Liver (tissue), 9 donors: ENCODE measurements around the gene KMT2E. TPM values are rescaled to one million over a fixed set of nuclear protein-coding genes. Genes with fewer than 3 reads are reported as not detected.

Experiments used
- DNase-seq: peaks from one replicate; pipeline ENCODE4 v3.0.0-alpha.2; 2017; ENCODE audit warnings: low spot score
- H3K27ac ChIP-seq, 2 donors: one replicate each; pipeline ENCODE4 v1.7.0; 2013; ENCODE audit warnings: inconsistent platforms in 2 of 2, low read length in 2 of 2, control low read depth in 1 of 2, low read depth in 1 of 2, mild to moderate bottlenecking in 1 of 2
- H3K27me3 ChIP-seq, 4 donors: one replicate each; pipeline versions ENCODE4 v1.6.1 to v1.7.0; 2013; ENCODE audit warnings: low read length in 3 of 4, inconsistent platforms in 1 of 4, mild to moderate bottlenecking in 1 of 4, moderate library complexity in 1 of 4; ENCODE audit not compliant: control insufficient read depth in 4 of 4, insufficient read depth in 4 of 4
- H3K36me3 ChIP-seq, 4 donors: one replicate each; pipeline versions ENCODE4 v1.6.1 to v1.7.0; 2013; ENCODE audit warnings: low read length in 3 of 4, mild to moderate bottlenecking in 3 of 4, low read depth in 1 of 4, moderate library complexity in 1 of 4; ENCODE audit not compliant: control insufficient read depth in 4 of 4, insufficient read depth in 3 of 4
- H3K4me1 ChIP-seq, 4 donors: one replicate each; pipeline versions ENCODE4 v1.6.1 to v1.7.0; 2013; ENCODE audit warnings: low read length in 3 of 4, mild to moderate bottlenecking in 3 of 4, moderate library complexity in 1 of 4; ENCODE audit not compliant: control insufficient read depth in 4 of 4, insufficient read depth in 4 of 4
- H3K4me3 ChIP-seq, 3 donors: one replicate each; pipeline versions ENCODE4 v1.6.1 to v1.7.0; 2013; ENCODE audit warnings: low read length in 3 of 3, control low read depth in 1 of 3, low read depth in 1 of 3, mild to moderate bottlenecking in 1 of 3
- H3K9ac ChIP-seq, 2 donors: one replicate each; pipeline ENCODE4 v1.7.0; 2013; ENCODE audit warnings: low read length in 2 of 2, mild to moderate bottlenecking in 2 of 2, moderate library complexity in 2 of 2, control low read depth in 1 of 2, low read depth in 1 of 2
- H3K9me3 ChIP-seq, 4 donors: one replicate each; pipeline versions ENCODE4 v1.6.1 to v1.7.0; 2013; ENCODE audit warnings: low read length in 3 of 4; ENCODE audit not compliant: control insufficient read depth in 4 of 4
- FOXA2 ChIP-seq: IDR thresholded peaks from 2 replicates; pipeline ENCODE4 v1.6.1; 2016; ENCODE audit warnings: antibody characterized with exemption
- GABPA ChIP-seq, 2 donors: IDR thresholded peaks in 1 of 2; conservative IDR thresholded peaks in 1 of 2; 2 replicates each; pipeline ENCODE4 v1.6.1; 2016; ENCODE audit warnings: antibody characterized with exemption in 2 of 2, mild to moderate bottlenecking in 1 of 2, moderate library complexity in 1 of 2
- HNF4A ChIP-seq, 2 donors: conservative IDR thresholded peaks; 2 replicates each; pipeline ENCODE4 v1.6.1; 2016; ENCODE audit warnings: antibody characterized with exemption in 2 of 2, mild to moderate bottlenecking in 2 of 2
- HNF4G ChIP-seq: IDR thresholded peaks from 2 replicates; pipeline ENCODE4 v1.6.1; 2016; ENCODE audit warnings: antibody characterized with exemption
- JUND ChIP-seq, 2 donors: IDR thresholded peaks; 2 replicates each; pipeline ENCODE4 v1.6.1; 2016; ENCODE audit warnings: antibody characterized with exemption in 2 of 2
- RAD21 ChIP-seq, 2 donors: IDR thresholded peaks; 2 replicates each; pipeline ENCODE4 v1.6.1; 2016; ENCODE audit warnings: antibody characterized with exemption in 2 of 2, mild to moderate bottlenecking in 2 of 2
- RXRA ChIP-seq, 2 donors: IDR thresholded peaks; 2 replicates each; pipeline ENCODE4 v1.6.1; 2017 to 2018; ENCODE audit warnings: antibody characterized with exemption in 2 of 2, mild to moderate bottlenecking in 1 of 2
- SP1 ChIP-seq: IDR thresholded peaks from 2 replicates; pipeline ENCODE4 v1.6.1; 2018; ENCODE audit warnings: antibody characterized with exemption, mild to moderate bottlenecking
- TAF1 ChIP-seq: conservative IDR thresholded peaks from 2 replicates; pipeline ENCODE4 v1.6.1; 2016; ENCODE audit warnings: antibody characterized with exemption, mild to moderate bottlenecking
- YY1 ChIP-seq: IDR thresholded peaks from 2 replicates; pipeline ENCODE4 v1.6.1; 2016; ENCODE audit warnings: antibody characterized with exemption, mild to moderate bottlenecking
- WGBS: extraction: QIAGEN DNeasy Blood & Tissue Kit; methylation state at CpG from one replicate; pipeline ENCODE4 v1.1.7; 2013; 5-methylcytosine and 5-hydroxymethylcytosine counted together
- polyA plus RNA-seq, 2 donors: library from polyadenylated mRNA; stranded (reverse) in 1 of 2; unstranded in 1 of 2; fragments of 200-250 nt in 1 of 2; fragments of >200 nt in 1 of 2; fragmentation: Nextera tagmentation in 1 of 2; extraction: Ambion mirVana in 1 of 2; gene quantifications; one replicate each; pipeline versions ENCODE4 v1.2.1 to v1.2.3, GENCODE V29; 2013 to 2015
- total RNA-seq, 2 donors: library from RNA; depleted of rRNA; stranded (reverse); fragments of >200 nt; gene quantifications; one replicate each; pipeline ENCODE4 v1.2.3, GENCODE V29; 2014
- TF ChIP-seq, protein P1 (sequence below): fragments of 150-350 bp; IDR thresholded peaks from 2 replicates; pipeline ENCODE4 v1.5.1; 2017; ENCODE audit warnings: improper control_type of control experiment, low read depth, low read length; ENCODE audit not compliant: missing input control
- TF ChIP-seq, protein P2 (sequence below): IDR thresholded peaks from 2 replicates; pipeline ENCODE4 v1.6.1; 2016; ENCODE audit warnings: antibody characterized with exemption, mild to moderate bottlenecking
- TF ChIP-seq, protein P3 (sequence below): IDR thresholded peaks from 2 replicates; pipeline ENCODE4 v1.6.1; 2016; ENCODE audit warnings: antibody characterized with exemption
- TF ChIP-seq, protein P4 (sequence below): IDR thresholded peaks from 2 replicates; pipeline ENCODE4 v1.6.1; 2016; ENCODE audit warnings: antibody characterized with exemption
- donor health status: healthy.
- donor health status: healthy.
- donor health status: healthy.
- donor health status: healthy.
- donor health status: healthy.

KMT2E gene
- total and polyA plus RNA-seq, 4 donors: 7.1 to 55.6 (median 42.4) TPM

DNA sequence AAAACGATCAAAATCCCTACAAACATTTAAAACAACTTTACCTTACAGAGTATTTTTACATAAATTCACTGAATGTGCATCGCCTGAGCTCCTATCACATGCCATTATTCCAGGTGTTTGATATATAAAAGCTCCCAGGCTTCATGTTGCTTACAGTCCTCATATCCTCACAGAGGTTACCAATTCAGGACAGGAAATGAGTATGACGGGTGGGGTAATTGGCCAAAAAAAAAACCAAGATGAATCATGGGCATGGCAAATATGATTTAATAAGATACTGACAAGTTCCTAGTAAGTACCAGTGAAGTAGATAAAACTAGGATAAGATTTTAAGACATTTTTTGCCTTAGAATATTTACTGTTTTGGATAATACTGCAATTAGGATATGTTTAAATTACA is 135.8 kb downstream of the KMT2E start (continued):
- TF ChIP-seq, protein P1, sequence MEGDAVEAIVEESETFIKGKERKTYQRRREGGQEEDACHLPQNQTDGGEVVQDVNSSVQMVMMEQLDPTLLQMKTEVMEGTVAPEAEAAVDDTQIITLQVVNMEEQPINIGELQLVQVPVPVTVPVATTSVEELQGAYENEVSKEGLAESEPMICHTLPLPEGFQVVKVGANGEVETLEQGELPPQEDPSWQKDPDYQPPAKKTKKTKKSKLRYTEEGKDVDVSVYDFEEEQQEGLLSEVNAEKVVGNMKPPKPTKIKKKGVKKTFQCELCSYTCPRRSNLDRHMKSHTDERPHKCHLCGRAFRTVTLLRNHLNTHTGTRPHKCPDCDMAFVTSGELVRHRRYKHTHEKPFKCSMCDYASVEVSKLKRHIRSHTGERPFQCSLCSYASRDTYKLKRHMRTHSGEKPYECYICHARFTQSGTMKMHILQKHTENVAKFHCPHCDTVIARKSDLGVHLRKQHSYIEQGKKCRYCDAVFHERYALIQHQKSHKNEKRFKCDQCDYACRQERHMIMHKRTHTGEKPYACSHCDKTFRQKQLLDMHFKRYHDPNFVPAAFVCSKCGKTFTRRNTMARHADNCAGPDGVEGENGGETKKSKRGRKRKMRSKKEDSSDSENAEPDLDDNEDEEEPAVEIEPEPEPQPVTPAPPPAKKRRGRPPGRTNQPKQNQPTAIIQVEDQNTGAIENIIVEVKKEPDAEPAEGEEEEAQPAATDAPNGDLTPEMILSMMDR: no peak

DNA sequence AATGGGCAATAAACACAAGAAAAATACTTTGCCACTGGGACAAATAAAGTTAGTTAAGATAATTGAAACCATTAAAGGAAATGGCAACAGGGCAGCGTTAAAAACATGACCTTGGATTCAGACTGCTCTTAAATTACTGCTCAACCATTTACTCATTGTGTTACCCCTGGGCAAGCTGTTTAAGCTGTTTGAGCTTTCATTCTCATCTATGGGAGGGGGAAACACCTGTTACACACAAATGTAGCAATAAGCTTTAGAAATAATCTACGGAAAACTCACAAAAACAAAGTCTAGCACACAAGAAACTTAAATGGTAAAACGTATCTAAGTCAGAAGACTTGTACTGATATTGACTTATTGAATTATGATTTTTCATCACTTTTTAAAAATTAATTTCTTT is 137.1 kb downstream of the KMT2E start:
- no peak overlapping the region for H3K9ac ChIP-seq
- TF ChIP-seq RXRA (IDR thresholded peaks at IDR 0.05): no peak
- TF ChIP-seq, protein P2, sequence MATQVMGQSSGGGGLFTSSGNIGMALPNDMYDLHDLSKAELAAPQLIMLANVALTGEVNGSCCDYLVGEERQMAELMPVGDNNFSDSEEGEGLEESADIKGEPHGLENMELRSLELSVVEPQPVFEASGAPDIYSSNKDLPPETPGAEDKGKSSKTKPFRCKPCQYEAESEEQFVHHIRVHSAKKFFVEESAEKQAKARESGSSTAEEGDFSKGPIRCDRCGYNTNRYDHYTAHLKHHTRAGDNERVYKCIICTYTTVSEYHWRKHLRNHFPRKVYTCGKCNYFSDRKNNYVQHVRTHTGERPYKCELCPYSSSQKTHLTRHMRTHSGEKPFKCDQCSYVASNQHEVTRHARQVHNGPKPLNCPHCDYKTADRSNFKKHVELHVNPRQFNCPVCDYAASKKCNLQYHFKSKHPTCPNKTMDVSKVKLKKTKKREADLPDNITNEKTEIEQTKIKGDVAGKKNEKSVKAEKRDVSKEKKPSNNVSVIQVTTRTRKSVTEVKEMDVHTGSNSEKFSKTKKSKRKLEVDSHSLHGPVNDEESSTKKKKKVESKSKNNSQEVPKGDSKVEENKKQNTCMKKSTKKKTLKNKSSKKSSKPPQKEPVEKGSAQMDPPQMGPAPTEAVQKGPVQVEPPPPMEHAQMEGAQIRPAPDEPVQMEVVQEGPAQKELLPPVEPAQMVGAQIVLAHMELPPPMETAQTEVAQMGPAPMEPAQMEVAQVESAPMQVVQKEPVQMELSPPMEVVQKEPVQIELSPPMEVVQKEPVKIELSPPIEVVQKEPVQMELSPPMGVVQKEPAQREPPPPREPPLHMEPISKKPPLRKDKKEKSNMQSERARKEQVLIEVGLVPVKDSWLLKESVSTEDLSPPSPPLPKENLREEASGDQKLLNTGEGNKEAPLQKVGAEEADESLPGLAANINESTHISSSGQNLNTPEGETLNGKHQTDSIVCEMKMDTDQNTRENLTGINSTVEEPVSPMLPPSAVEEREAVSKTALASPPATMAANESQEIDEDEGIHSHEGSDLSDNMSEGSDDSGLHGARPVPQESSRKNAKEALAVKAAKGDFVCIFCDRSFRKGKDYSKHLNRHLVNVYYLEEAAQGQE: no peak
- TF ChIP-seq TAF1: no peak
- no peak for TF ChIP-seq HNF4A (conservative IDR thresholded peaks at IDR 0.05)
- TF ChIP-seq, protein P3, sequence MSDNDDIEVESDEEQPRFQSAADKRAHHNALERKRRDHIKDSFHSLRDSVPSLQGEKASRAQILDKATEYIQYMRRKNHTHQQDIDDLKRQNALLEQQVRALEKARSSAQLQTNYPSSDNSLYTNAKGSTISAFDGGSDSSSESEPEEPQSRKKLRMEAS: no peak
- TF ChIP-seq JUND (IDR thresholded peaks at IDR 0.05): no peak
- TF ChIP-seq SP1: no peak
- no peak for TF ChIP-seq GABPA (IDR thresholded peaks at IDR 0.05 in 1 of 2, conservative IDR thresholded peaks at IDR 0.05 in 1 of 2)
- TF ChIP-seq HNF4G: no peak
- no peak for TF ChIP-seq FOXA2
- TF ChIP-seq, protein P1: no peak
- TF ChIP-seq, protein P4, sequence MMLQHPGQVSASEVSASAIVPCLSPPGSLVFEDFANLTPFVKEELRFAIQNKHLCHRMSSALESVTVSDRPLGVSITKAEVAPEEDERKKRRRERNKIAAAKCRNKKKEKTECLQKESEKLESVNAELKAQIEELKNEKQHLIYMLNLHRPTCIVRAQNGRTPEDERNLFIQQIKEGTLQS: no peak
- no peak for TF ChIP-seq RAD21 (IDR thresholded peaks at IDR 0.05)
- no peaks in the 10 kb centered on the region for H3K36me3 ChIP-seq
- WGBS: 96% methylated on average over 3 of the region's 3 CpGs
- no peaks in the 10 kb centered on the region for H3K27me3 ChIP-seq
- H3K9me3 ChIP-seq: no peaks in the 10 kb centered on the region
- no peak for DNase-seq
- peaks cover 0 to 11% (median 5%) of the 10 kb centered on the region in 4 donors for H3K4me1 ChIP-seq
- no peak overlapping the region for H3K4me3 ChIP-seq
- no peak overlapping the region for H3K27ac ChIP-seq

DNA sequence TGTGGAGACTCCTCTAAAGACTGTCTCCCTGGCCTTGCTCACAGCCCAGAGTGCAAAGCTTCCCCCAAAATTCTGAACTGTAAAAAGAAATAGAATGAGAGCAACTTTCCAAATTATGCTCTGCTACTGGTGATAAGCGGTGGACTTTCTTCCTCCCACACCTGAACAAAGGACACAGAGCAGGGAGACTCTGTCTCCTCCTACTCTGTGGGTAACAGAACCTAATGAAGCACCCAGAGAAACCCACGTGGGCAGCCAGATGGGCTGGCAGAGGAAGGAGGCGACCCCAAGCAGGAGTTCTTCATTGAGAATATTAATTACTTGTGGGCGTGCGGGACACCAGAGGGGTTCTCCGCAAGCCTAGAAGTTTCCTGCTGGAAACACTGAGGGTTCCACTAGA is 139.5 kb downstream of the KMT2E start:
- Histone ChIP-seq H3K9me3 (no peaks in the 10 kb centered on the region), H3K27ac (no peak overlapping the region), H3K4me1 (peaks cover 0 to 3% (median 0%) of the 10 kb centered on the region in 4 donors), H3K9ac (no peak overlapping the region), H3K27me3 (no peaks in the 10 kb centered on the region), H3K4me3 (no peak overlapping the region), H3K36me3 (no peaks in the 10 kb centered on the region)
- no peak for DNase-seq
- TF ChIP-seq, protein P1: no peak
- no peak for TF ChIP-seq YY1
- no peak for TF ChIP-seq JUND (IDR thresholded peaks at IDR 0.05)
- no peak for TF ChIP-seq RAD21 (IDR thresholded peaks at IDR 0.05)
- no peak for TF ChIP-seq SP1
- 84% methylated on average over 6 of the region's 6 CpGs for WGBS
